GM21723 (cell line): ENCODE results near the gene TMC3.

Experiments
- ATAC-seq: cut with Tn5 transposase; IDR thresholded peaks from one replicate; pipeline ENCODE4 v1.9.1; 2021; ENCODE audit warnings: mild to moderate bottlenecking, moderate library complexity; ENCODE audit not compliant: unreplicated experiment

Gene TMC3

DNA sequence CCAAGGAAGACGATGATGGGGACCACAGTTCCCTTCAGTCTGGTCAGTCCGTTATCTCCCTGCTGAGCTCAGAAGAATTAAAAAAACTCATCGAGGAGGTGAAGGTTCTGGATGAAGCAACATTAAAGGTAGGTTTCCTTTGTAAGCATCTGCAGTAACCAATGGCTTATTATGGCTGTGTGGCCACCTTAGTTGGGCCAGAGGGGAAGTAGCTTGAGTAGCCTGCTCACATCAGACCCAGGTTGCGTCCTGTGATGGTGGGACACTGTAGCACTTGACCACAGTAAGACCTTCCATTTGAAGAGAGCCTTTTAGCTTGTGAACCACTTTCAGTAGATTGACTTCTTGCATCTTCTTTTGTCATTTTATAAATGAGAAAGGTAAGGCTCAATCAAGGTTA is 72.6 kb downstream of the TMC3 start:
- ATAC-seq = no peak

DNA sequence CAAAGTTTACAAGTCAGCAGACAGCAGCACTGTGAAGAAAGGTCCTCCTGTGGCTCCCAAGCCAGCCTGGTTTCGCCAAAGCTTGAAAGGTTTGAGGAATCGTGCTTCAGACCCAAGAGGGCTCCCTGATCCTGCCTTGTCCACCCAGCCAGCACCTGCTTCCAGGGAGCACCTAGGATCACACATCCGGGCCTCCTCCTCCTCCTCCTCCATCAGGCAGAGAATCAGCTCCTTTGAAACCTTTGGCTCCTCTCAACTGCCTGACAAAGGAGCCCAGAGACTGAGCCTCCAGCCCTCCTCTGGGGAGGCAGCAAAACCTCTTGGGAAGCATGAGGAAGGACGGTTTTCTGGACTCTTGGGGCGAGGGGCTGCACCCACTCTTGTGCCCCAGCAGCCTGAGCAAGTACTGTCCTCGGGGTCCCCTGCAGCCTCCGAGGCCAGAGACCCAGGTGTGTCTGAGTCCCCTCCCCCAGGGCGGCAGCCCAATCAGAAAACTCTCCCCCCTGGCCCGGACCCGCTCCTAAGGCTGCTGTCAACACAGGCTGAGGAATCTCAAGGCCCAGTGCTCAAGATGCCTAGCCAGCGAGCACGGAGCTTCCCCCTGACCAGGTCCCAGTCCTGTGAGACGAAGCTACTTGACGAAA is 74.3 kb downstream of the TMC3 start:
- ATAC-seq = no peak

DNA sequence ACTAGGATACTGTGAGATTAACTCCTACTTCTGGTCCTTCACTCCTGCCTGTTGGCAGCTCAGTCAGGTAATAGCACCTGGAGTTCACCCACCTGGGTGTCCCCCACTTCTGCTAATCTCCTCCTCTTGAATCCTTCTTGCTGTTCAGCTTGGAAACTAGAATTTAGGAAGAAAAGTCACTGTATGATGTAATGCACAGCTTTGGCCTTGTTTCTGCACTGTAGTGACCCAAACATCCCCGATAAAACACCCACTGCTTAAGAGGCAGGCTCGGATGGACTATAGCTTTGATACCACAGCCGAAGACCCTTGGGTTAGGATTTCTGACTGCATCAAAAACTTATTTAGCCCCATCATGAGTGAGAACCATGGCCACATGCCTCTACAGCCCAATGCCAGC is 74.9 kb downstream of the TMC3 start:
- no peak for ATAC-seq

DNA sequence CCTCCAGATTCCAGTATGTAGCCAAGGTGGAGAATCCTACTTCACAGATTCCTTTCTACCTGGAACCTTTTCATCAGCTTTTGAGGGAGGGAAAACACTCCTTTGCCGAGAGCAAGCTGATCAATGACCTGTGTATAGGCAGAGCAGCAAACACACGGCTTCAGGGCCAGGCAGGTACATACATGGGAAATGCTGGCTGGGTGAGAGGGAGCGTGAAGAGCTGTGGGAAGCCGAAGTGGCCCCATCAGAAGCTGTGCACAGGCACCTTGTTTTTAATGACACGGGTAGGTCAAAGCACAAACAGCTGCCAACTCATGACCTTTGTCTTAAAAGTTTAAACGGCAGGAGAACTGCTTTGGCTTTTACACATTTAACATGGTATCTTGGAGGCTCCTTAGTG is 75.4 kb downstream of the TMC3 start:
- no peak for ATAC-seq

DNA sequence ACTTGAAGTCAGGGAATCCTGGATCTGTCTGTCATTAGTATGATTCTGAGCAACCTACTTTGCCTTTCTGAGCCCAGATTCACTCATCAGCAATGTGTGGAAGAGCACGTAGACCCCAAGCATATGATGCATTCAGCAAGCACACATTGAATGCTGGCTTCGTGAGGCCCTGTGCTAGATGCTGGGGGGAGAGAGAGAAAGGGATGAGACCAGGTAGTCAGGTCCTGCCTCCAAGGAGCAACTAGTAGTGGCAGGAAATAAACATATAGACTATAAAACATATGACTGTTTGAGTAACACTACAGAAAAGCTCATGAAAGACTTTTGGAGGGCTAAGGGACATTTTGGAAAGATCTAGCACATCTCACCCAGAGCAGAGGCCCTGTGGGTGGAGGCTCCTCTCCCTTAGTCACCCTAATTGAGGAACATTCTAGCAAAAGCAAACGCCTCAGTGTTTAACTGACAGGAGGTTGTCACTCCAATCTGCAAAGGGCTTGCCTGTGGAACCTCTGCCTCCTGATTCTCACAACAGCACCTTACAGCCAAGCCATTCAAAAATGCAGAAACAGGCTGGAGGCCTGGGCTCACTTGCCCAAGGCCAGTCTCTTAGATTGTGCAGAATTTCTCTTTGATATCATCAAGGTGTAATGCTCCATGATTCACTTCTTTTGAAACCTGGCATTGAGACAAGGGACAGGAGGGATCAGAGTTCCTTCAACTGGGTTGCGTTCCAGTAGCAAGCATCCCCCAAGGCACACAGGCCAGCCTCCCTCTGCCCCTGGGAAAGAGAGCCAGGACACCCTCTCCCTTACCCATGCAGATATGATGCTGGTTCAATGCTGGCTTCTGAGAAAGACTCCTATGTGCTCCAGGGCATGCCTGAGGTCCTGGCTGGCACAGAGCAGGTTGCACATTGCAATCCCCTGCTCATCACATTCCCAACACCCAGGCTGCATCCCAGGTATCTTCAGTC is 76.1 kb downstream of the TMC3 start:
- no peak for ATAC-seq

DNA sequence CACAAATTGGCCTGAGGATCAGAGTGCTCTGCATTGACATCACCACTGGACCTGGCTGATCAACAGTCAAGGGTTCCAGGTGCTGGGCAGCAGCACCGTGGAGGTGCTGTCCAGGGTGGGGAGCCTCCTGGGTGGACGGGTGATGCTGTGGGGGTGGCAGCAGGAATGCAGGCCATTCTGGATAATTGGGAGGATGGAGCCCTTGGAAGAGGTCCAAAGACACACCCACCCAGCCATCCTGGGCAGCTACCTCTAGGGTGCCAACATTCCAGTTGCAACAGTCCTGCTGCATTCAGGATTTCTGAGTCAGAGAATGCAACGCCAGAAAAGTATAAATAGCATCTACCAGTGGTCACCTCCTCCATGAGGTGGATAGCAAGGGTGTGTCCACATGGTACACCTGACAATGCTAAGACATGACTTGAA is 76.9 kb downstream of the TMC3 start:
- ATAC-seq = no peak

DNA sequence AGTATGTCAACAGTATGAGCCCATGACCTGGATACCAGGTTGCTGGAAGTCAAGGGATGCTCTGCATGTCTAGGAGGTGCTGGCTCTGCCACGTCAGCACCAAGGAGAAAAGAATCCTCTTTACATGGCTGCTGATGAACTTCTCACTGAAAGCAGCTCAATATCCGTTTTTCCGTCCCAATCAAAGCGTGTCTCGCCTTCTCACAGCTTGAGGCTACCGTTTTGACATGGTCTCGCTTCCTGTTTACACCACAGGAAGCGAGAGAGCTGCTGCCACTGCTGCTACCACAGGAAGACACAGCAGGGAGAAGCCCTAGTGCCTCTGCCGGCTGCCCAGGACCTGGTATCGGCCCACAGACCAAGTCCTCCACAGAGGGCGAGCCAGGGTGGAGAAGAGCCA is 77.3 kb downstream of the TMC3 start:
- ATAC-seq = peak; percentile 37

DNA sequence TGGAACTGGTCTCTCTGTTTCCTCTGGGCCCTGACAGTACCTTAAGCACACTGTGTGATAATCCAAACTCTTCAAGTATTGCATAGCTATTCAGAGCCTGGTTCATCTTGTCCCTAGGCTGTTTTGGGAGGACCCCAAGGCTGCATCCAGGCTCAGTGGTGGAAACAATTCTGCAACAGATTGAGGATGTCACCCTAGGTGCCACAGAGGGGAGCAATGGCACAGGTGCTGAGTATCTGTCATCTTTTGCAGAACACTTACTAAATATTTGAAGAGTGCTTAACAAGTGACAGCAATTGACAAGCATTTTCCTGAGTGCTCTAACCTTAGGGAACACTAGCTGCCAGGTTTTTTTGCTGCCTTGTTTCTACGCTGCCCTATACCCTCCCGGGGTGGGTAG is 77.8 kb downstream of the TMC3 start:
- ATAC-seq = no peak

DNA sequence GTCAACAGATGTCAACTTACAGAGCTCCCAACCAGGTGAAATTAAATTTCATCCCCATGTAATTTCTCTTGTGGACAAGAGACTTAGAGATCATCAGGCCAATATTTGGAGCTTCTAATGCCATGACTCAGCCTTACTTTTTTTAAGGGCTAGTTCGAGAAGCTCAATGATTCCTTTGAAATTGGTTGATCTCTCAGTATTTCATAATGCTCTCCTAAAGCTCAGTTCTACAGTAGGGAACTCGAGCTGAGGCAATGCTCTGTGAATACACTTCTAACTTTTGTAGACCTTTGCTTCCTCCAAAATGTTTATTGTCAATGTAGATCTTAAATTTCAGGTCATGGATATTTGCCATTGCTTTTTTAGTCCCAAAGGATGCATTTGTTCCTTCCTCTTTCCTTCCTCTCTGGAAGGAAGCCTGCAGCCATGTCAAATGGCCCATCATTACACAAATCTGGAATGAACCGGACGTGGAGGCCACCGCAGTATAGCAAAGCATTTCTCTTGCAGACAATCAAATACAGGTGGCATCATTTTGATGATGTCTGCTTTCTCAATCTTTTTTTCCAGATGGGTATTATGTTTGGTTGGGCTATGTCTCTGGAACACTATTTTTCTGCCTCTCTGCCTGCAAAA is 78.4 kb downstream of the TMC3 start:
- no peak for ATAC-seq

DNA sequence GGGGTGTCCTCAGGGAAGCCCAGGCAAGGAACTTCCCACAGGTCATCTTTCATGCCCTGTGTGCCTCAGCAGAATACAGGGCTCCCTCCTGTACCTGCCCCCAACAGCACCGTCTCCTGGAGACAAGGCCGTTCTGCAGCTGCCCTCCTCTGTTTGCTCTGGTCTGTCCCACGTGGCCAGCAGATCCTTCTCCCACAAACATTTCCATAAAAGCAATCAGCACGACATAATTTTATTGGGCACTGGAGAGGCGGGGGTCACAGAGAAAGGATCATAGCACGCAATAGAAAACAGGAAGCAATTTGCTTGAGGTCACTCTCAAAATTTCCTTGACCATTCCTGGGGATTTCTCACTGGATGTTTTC is 79.5 kb downstream of the TMC3 start:
- no peak for ATAC-seq

DNA sequence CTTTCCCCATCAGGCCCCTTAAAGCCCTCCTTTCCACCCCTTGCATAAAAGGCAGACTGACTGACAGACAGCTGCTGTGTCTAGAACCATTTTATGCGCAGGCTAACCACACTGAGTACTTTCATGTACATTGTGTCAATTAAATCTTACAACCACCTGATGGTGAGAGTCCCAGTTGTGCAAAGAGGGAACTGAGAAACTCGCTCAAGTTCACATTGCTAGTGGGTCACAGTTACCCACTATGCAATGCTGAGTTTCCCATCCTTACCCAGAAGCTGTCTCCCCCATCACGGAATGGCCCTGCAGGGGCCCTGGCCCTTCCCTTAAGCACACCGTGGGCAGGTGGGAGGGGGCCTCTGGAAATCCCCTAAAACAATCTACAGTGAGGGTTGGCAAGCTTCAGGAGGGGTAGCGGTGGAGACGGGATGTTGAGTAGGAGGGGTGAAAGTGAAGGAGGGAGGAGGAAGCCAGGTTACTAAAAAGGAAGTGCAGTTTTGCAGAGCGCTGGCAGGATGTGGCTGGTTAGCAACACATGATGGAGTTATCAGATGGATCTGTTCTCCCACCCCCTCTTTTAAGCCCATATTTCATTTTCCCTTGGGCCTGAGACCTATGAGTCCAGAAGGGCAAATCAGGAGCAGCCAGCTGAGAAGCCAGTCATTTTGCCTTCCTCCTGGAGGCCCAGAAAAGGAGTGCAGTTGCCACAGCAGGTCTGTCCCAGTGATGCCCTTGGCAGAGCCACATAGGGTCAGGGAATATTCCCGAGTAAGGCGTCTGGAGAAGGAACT is 80.1 kb downstream of the TMC3 start:
- peak; percentile 62 for ATAC-seq

DNA sequence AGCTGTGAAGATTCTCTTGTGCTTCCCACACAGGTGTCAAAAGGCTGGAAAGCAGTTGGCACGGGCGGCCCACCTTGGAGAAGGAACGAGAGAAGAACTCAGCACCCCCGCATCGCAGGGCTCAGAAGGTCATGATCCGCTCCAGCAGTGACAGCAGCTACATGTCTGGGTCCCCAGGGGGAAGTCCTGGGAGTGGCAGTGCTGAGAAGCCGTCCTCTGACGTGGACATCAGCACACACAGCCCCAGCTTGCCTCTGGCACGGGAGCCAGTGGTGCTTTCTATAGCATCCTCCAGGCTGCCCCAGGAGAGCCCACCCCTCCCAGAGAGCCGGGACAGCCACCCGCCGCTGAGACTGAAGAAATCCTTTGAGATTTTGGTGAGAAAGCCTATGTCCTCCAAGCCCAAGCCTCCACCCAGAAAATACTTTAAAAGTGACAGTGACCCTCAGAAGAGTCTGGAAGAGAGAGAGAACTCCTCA is 81.5 kb downstream of the TMC3 start:
- peak; percentile 39 for ATAC-seq

DNA sequence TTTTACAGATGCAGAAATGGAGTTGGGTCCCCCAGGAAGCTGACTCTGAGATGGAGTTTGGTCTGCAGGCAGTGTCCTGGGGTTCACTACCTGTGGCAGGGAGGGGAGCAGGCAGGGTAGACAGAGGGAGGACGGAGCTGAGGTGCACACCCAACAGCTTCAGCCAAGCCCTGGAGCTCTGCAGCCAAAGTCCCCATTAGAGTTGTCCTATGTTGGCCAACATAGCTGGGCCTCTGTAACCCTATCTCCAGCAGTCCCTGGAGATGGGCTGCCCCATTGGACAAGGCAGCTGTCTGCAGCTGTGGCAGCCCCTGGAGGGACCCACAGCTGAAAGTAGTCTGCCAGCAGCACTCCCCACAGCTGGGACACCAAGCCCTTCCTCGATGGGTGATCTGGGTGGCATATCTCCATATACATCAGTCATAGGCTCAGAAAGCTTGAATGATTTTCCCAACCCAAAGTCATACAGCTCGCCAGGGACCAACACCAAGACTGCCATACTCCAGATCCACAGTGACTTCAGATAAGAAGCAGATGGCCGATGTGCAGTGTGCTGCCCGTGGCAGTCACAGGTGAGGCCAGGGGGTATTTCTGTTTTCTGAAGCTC is 82.0 kb downstream of the TMC3 start:
- peak; percentile 2 for ATAC-seq

DNA sequence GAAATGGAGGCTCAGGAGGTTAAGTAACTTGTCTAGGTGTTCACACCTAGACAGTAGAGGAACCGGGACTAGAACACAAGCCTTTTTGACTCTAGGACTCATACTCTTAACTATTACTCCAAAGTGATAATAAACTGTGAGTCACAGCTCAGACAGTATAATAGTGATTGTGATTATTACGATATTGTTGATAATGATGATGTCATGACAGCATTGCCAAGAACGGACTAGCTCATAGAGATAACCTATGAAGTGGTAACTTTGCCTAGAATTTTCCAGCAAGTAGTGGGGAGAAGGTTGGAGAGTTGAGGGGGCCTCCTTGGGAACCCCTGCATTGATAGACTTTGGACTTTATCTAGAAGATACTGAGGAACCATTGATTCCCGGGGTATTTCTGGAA is 84.1 kb downstream of the TMC3 start:
- ATAC-seq = no peak

DNA sequence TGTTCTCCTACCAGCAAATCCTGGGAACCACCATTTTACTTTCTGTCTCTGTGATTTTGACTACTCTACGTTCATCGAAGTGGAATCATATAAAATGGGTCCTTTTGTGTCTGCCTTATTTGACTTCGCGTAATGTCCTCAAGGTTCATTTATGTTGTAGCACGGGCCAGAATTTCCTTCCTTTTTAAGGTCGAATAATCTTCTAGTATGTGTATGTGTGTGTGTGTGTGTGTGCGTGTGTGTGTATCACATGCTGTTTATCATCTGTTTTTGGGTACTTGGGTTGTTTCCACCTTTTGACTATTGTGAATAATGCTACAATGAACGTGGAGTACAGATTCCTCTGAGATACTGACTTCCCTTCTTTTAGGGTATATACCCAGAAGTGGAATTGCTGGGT is 85.4 kb downstream of the TMC3 start:
- ATAC-seq = no peak

DNA sequence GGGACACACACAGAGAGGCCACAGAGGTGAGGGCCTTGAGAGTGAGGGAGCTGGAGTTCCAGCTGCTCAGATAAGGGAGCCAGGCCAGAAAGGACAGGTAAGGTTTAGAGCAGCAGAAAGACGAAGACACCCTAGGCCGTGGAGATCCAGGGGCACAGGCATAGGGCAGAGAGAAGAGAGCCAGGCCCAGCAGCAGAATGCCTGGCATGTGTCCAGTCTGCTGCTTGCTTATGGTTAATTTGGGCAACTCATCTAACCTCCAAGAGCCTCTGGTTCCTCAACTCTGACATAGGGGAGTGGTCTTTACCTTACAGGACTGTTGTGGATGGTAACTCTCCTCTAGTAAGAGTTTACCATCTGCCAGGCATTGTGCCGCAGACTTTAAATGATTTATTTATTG is 86.0 kb downstream of the TMC3 start:
- ATAC-seq = no peak

DNA sequence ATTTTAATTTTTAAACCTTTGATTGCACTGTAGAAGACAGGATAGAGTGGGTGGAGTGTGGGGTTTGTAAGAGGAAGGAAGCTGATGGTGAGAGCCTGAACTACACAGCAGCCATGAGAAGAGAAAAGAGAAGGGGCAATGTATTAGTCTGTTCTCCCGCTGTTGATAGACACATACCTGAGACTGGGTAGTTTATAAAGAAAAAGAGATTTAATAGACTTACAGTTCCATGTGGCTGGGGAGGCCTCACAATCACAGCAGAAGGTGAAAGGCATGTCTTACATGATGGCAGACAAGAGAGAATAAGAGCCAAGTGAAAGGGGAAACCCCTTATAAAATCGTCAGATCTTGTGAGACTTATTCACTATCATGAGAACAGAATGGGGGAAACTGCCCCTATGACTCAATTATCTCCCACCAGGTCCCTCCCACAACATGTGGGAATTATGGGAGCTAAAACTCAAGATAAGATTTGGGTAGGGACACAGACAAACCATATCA is 87.3 kb downstream of the TMC3 start:
- peak; percentile 52 for ATAC-seq

DNA sequence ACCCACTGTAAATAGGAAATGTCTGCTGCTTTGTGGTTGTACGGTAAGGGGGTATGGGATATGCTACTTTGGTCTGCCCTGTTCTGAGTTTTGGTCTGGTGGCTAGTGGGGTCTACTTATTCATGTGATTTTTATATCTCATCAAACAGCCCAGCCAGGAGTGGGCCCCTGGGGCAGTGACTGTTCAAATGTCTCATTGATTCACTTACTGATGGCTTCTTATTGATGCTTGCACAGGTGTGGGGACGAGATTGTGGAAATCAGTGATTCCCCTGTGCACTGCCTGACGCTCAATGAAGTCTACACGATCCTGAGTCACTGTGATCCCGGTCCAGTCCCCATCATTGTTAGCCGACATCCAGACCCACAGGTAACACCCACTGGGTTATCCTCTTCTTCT is 88.6 kb downstream of the TMC3 start:
- no peak for ATAC-seq

DNA sequence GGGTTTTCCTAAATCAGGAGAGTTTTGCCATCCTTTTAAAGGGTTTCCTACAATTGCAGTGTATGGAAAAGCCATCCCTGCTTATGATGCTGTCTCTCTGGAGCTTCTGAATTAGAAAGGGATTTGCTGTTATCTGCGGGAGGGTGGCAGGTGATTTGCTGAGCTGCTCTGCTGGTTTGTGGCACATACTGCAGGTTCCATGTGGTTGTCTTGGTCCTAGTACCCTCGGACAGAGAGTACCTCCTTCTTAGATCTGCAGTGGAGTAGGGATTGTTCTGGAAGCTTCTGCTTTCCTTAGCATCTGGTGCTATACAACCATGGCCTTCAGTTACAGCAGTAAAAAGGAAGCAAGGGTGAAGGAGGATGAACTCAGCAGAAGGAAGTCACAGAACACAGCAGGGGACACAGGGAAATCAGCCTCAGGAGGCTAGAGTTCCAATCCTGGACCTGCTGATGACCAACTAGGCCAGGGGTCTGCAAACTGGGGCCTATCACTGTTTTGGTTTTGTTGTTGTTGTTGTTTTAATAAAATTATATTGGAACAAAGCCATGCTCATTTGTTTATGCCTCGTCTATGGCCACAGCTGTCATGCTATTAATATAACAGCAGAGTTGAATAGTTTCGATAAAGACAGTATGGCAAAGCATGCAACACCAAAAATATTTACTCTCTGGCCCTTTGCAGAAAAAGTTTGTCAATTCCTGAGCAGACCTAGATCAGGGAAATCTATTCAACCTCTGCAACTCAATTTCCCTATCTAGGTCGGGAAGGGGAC is 89.6 kb downstream of the TMC3 start:
- no peak for ATAC-seq

DNA sequence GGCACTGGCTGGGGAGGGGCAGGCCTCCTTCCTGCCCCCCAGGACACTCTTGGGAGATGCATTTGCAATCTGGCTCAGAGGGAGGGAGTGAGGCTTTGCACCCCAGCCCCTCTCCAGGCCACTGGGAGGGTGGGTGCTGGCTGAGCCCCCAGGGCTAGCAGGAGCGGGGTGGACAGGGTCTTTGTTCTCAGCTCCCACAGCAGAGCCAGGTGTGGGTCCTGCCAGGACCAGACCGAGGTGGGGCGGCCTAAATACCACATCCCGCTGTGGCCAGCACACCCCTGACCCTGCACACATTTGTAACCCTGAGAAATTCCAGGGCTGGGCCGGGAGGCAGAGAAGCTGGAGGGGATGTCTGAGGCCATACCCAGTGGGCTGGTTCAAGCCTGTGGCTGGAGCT is 91.1 kb downstream of the TMC3 start:
- no peak for ATAC-seq
